ENCODE results near the gene TFEC.

DNA sequence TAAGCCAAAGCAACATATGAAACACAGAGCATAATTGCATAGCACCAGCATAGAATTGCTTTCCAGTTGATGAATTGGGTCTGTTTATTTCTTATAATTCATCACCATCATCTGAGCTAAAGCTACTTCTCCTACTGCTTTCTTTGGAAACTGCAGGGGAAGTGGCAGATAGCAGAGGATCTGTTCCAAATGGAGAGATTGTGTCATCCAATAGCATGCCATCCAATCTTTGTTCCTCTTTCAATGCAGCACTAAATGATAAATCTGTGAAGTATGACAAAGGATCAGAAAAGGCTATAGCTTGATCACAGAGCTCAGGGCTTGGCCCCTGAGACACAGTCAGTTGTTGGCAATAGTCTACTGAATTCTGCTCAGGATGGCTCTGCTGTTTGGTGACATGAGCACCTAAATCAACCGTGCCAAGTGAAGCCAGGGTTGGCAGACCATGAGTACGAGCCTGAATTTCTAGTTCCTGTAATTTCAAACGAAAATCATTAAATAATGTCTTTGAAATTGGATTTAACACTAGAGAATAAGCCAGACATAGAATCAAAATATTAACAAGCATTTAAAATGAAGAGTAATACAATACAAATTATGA, 90.0 kb downstream of the TFEC start:
- TF ChIP-seq CTCF (IDR thresholded peaks at IDR 0.05; ENCODE audit: poor library complexity) (no peak), EZH2phosphoT487 (IDR thresholded peaks at IDR 0.05; ENCODE audit: low read depth, severe bottlenecking, unreplicated experiment) (no peak), EZH2 (IDR thresholded peaks at IDR 0.05; ENCODE audit: borderline replicate concordance) (no peak)

Measured in hepatocyte (in vitro differentiated cells).